ENCODE data around the gene CHGA.

The CHGA gene

GRCh38 chr14:92922883-92923743, at the start of gene CHGA:
TSS of gene CHGA (plus strand) at chr14:92923150. CDS start at chr14:92923360, 210 bp downstream.
- peak; percentile 62 for DNase-seq (ENCODE audit: low spot score)

- DNase-seq (ENCODE audit: low spot score), result no peak
These were observed 47.8 kb upstream of the CHGA start for GRCh38 chr14:92874962-92875661.

GRCh38 chr14:92877757-92878431, 45.1 kb upstream of the CHGA start:
- no peak for DNase-seq (ENCODE audit: low spot score)

GRCh38 chr14:92880351-92880750, 42.6 kb upstream of the CHGA start:
- DNase-seq (ENCODE audit: low spot score), result no peak

GRCh38 chr14:92880851-92881250, 42.1 kb upstream of the CHGA start:
- DNase-seq (ENCODE audit: low spot score), result peak; percentile 57

GRCh38 chr14:92883066-92883465, 39.9 kb upstream of the CHGA start:
- DNase-seq (ENCODE audit: low spot score), result no peak

GRCh38 chr14:92884410-92884809, 38.5 kb upstream of the CHGA start:
- no peak for DNase-seq (ENCODE audit: low spot score)

- DNase-seq (ENCODE audit: low spot score), result no peak
These were observed 37.5 kb upstream of the CHGA start for GRCh38 chr14:92885279-92886061.

GRCh38 chr14:92886337-92886736, 36.6 kb upstream of the CHGA start:
- no peak for DNase-seq (ENCODE audit: low spot score)

- no peak for DNase-seq (ENCODE audit: low spot score)
These were observed 35.8 kb upstream of the CHGA start for GRCh38 chr14:92887157-92887556.

GRCh38 chr14:92888896-92889295, 34.1 kb upstream of the CHGA start:
- no peak for DNase-seq (ENCODE audit: low spot score)

- DNase-seq (ENCODE audit: low spot score), result no peak
These were observed 31.9 kb upstream of the CHGA start for GRCh38 chr14:92890830-92891588.

- no peak for DNase-seq (ENCODE audit: low spot score)
These were observed 30.4 kb upstream of the CHGA start for GRCh38 chr14:92892589-92892988.

GRCh38 chr14:92895352-92895878, 27.5 kb upstream of the CHGA start:
- DNase-seq (ENCODE audit: low spot score), result no peak

GRCh38 chr14:92897922-92898565, 24.9 kb upstream of the CHGA start:
- no peak for DNase-seq (ENCODE audit: low spot score)

GRCh38 chr14:92898566-92899131, 24.3 kb upstream of the CHGA start:
- DNase-seq (ENCODE audit: low spot score), result no peak

- DNase-seq (ENCODE audit: low spot score), result no peak
These were observed 22.3 kb upstream of the CHGA start for GRCh38 chr14:92900660-92901059.

GRCh38 chr14:92902191-92902590, 20.8 kb upstream of the CHGA start:
- DNase-seq (ENCODE audit: low spot score), result no peak

GRCh38 chr14:92902726-92903125, 20.2 kb upstream of the CHGA start:
- DNase-seq (ENCODE audit: low spot score), result no peak

GRCh38 chr14:92903359-92903758, 19.6 kb upstream of the CHGA start:
- DNase-seq (ENCODE audit: low spot score), result no peak

Data from AG08395 (cell line).